Subcutaneous adipose tissue (tissue), 4 donors: Measurements from ENCODE around the gene ITGA6. TPM values are rescaled to one million over a fixed set of nuclear protein-coding genes. Genes with fewer than 3 reads are reported as not detected.

Experiments used
- total RNA-seq, 4 donors: library from RNA; depleted of rRNA; stranded (reverse); fragments of >200 nt; gene quantifications; one replicate each; pipeline ENCODE4 v1.1.0, GENCODE V29; 2016
- TF ChIP-seq, protein P1 (sequence below): fragments of 450-650 bp; IDR thresholded peaks from one replicate; pipeline ENCODE4 v1.5.1; 2016; ENCODE audit warnings: low read depth, mild to moderate bottlenecking, control low read depth, antibody characterized with exemption, moderate library complexity

Gene ITGA6
- total RNA-seq, 4 donors from 2014 or later: 43.7 to 133 (median 78.9) TPM

- TF ChIP-seq, protein P1, sequence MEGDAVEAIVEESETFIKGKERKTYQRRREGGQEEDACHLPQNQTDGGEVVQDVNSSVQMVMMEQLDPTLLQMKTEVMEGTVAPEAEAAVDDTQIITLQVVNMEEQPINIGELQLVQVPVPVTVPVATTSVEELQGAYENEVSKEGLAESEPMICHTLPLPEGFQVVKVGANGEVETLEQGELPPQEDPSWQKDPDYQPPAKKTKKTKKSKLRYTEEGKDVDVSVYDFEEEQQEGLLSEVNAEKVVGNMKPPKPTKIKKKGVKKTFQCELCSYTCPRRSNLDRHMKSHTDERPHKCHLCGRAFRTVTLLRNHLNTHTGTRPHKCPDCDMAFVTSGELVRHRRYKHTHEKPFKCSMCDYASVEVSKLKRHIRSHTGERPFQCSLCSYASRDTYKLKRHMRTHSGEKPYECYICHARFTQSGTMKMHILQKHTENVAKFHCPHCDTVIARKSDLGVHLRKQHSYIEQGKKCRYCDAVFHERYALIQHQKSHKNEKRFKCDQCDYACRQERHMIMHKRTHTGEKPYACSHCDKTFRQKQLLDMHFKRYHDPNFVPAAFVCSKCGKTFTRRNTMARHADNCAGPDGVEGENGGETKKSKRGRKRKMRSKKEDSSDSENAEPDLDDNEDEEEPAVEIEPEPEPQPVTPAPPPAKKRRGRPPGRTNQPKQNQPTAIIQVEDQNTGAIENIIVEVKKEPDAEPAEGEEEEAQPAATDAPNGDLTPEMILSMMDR: no peak
Observed at GRCh38 chr2:172481507-172482262, 54.3 kb downstream of the ITGA6 start.

- TF ChIP-seq, protein P1: no peak
Observed at GRCh38 chr2:172484253-172484652, 56.9 kb downstream of the ITGA6 start.

GRCh38 chr2:172484706-172485105 is 57.3 kb downstream of the ITGA6 start:
- TF ChIP-seq, protein P1: no peak

- TF ChIP-seq, protein P1: no peak
Observed at GRCh38 chr2:172488556-172488955, 61.2 kb downstream of the ITGA6 start.

GRCh38 chr2:172489681-172490080 is 62.3 kb downstream of the ITGA6 start:
- TF ChIP-seq, protein P1: no peak

GRCh38 chr2:172496160-172496608 is 68.8 kb downstream of the ITGA6 start:
- TF ChIP-seq, protein P1: no peak

DNA sequence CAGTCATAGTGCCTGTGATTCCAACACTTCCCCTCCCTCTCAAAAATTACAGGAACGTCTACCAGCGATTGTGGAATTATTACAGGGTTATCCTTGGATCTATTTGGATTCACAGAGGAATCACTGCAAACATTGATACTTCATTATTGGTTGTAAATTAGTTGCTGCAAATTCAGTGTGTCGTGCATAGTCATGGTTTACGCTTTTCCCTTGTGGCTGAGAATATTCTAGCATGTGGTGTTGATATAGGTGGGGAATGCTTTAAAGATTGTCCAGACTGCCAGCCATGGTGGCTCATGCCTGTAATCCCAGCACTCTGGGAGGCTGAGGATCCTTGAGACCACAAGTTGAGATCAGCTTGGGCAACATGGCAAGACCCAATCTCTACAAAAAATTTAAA is 79.8 kb downstream of the ITGA6 start:
- TF ChIP-seq, protein P1: no peak
